GM12875 (cell line): ENCODE results near the gene SLC24A2.

Experiments used
- H3K4me3 ChIP-seq: one replicate; pipeline ENCODE4 v1.5.1; 2011; ENCODE audit warnings: low read depth, low read length, control low read depth
- CTCF ChIP-seq: IDR thresholded peaks from 2 replicates; pipeline ENCODE4 v1.5.1; 2011; ENCODE audit warnings: low read depth, mild to moderate bottlenecking, control low read depth, inconsistent platforms, low read length, moderate library complexity, borderline replicate concordance; ENCODE audit not compliant: insufficient read depth

The SLC24A2 gene

DNA sequence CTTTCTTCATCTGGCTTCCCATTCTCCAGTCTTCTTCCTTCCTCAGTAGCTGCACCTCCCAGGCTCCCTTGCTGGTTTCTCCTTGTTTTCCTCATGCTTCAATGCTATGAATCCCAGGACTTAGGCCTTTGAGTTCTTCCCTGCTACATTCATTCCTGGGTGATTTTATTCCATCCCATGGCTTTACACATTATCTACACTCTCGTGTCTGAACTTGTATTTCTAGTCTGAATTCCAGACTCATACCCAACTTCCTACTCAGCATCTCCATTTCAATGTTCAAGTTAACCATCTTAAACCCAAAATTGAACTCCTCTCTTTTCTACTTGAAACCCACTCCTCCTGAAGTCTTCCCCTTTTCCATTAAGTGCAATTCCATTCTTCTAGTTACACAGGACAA is 20.0 kb downstream of the SLC24A2 start:
- no peak for TF ChIP-seq CTCF

GRCh38 chr9:19759066-19759465 is 29.8 kb downstream of the SLC24A2 start:
- no peak overlapping the region for H3K4me3 ChIP-seq
- no peak for TF ChIP-seq CTCF

More for the DNA sequence above, 20.0 kb downstream of the SLC24A2 start:
- no peak overlapping the region for H3K4me3 ChIP-seq

- no peak overlapping the region for H3K4me3 ChIP-seq
Observed at GRCh38 chr9:19757745-19758144, 31.1 kb downstream of the SLC24A2 start.

GRCh38 chr9:19754921-19755320 is 33.9 kb downstream of the SLC24A2 start:
- no peak overlapping the region for H3K4me3 ChIP-seq
- no peak for TF ChIP-seq CTCF

More at GRCh38 chr9:19757745-19758144, 31.1 kb downstream of the SLC24A2 start:
- no peak for TF ChIP-seq CTCF

DNA sequence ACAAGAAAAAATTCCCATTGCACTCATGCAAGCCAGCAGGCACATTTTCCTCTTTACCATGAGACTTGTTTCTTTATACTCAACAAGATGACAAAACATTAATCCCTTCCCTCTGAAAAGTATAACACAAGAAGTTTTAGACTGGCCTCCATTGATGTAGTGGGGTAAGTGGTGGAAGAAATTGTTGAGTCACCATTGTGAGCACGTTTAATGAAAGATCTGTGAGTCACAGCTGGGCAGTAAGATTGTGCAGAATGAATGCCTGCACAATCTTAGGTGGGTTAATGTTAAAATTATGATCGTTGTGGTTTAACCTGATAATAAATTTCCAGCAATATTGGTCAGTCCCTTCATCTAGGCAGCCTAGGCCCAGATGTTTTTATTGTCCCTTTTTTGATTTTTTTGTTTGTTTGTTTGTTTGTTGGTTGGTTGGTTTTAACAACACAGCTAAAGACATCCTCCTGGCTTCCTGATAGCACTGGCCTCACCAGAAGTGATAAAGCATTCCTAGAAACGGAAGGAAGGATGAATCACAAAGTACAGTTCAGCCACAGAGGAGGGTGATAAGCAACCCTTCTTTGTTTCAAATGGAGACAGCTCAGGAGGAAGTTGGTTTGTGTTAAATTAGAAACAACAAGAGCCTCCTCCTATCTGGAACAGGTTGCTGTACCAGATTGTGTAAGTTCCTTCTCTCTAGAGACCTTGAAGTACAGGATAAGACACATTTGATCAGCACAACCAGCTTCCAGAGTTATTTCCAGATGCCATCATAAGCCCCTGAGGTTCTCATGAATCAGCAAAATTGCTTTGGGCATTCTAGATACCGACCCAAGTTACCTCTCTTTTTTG is 40.3 kb downstream of the SLC24A2 start:
- no peak overlapping the region for H3K4me3 ChIP-seq
- TF ChIP-seq CTCF: no peak

DNA sequence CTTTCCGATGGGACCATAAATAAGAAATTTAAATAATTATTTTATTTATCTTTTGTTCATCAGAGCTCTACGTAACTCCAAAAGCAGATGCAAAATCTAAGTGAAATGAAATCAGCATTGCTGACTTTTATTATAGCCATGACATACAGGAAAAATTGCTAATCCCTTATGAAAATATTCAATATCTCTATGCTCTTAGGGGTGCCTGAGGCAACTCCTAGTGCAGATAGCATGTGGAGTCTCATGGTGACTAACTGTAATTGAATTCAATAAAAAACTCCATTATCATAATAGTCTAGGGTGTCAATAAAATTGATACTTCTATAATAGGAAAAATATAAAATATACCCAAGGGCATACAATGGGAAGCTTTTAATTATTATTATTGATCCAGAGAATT is 42.6 kb downstream of the SLC24A2 start:
- no peak overlapping the region for H3K4me3 ChIP-seq
- TF ChIP-seq CTCF: no peak

GRCh38 chr9:19741178-19741577 is 47.7 kb downstream of the SLC24A2 start:
- H3K4me3 ChIP-seq: no peak overlapping the region
- no peak for TF ChIP-seq CTCF
